Measurements from ENCODE around the gene HMGN1. TPM values are rescaled to one million over a fixed set of nuclear protein-coding genes. Genes with fewer than 3 reads are reported as not detected.

The HMGN1 gene
- total and polyA plus RNA-seq, 9 donors, result 70.2 to 209 (median 145) TPM

GRCh38 chr21:39318091-39318959 lies 30.6 kb downstream of the HMGN1 start:
- WGBS, 3 donors, result 77 to 83% (median 82%) methylated on average over 8 of the region's 8 CpGs
- H3K9me3 ChIP-seq, result no peaks in the 10 kb centered on the region
- DNase-seq, result no peak
- no peak overlapping the region for H3K4me3 ChIP-seq
- intact Hi-C loops (cut with DNase I), result loop anchor here in 2 of 4 donors (10.0 kb wide), 2 partner anchors 76 to 134 kb away; partner anchors contain the start of gene PSMG1 (in 1 of the 2)
- H3K4me1 ChIP-seq (ENCODE audit: insufficient read depth), result no peaks in the 10 kb centered on the region
- H3K27me3 ChIP-seq, result no peaks in the 10 kb centered on the region
- TF ChIP-seq EP300 (IDR thresholded peaks at IDR 0.05), result no peak
- H3K27ac ChIP-seq, result no peak overlapping the region
- no peaks in the 10 kb centered on the region for H3K36me3 ChIP-seq

- TF ChIP-seq EP300 (IDR thresholded peaks at IDR 0.05) (no peak), CTCF (IDR thresholded peaks at IDR 0.05) (no peak), POLR2A (IDR thresholded peaks at IDR 0.05) (no peak)
- no peak for DNase-seq
- no peak overlapping the region for H3K4me3 ChIP-seq
- no peak overlapping the region for H3K27ac ChIP-seq
- H3K9me3 ChIP-seq, result no peaks in the 10 kb centered on the region
- H3K4me1 ChIP-seq (ENCODE audit: insufficient read depth), result no peaks in the 10 kb centered on the region
- no peaks in the 10 kb centered on the region for H3K36me3 ChIP-seq
- intact Hi-C loops (cut with DNase I), result loop anchor here in 2 of 4 donors (10.0 kb wide), 2 partner anchors 77 to 133 kb away; partner anchors contain the start of gene PSMG1 (in 1 of the 2)
- WGBS, 3 donors, result 74 to 79% (median 76%) methylated on average over 11 of the region's 11 CpGs
- H3K27me3 ChIP-seq, result no peaks in the 10 kb centered on the region
Observed at GRCh38 chr21:39317134-39318090, 31.5 kb downstream of the HMGN1 start.

GRCh38 chr21:39316729-39317128 lies 32.2 kb downstream of the HMGN1 start:
- H3K27me3 ChIP-seq, result no peaks in the 10 kb centered on the region
- intact Hi-C loops (cut with DNase I), result loop anchor here in 2 of 4 donors (10.0 kb wide), 2 partner anchors 78 to 132 kb away; partner anchors contain the start of gene PSMG1 (in 1 of the 2)
- no peaks in the 10 kb centered on the region for H3K9me3 ChIP-seq
- no peaks in the 10 kb centered on the region for H3K4me1 ChIP-seq (ENCODE audit: insufficient read depth)
- H3K27ac ChIP-seq, result no peak overlapping the region
- no peak for DNase-seq
- WGBS, 3 donors, result 87 to 93% (median 91%) methylated on average over 6 of the region's 6 CpGs
- TF ChIP-seq CTCF (IDR thresholded peaks at IDR 0.05), result no peak
- TF ChIP-seq EP300 (IDR thresholded peaks at IDR 0.05), result no peak
- TF ChIP-seq POLR2A (IDR thresholded peaks at IDR 0.05), result no peak
- H3K36me3 ChIP-seq, result no peaks in the 10 kb centered on the region
- no peak overlapping the region for H3K4me3 ChIP-seq

- no peaks in the 10 kb centered on the region for H3K9me3 ChIP-seq
- no peak overlapping the region for H3K4me3 ChIP-seq
- H3K27me3 ChIP-seq, result no peaks in the 10 kb centered on the region
- no peak for DNase-seq
- no peak overlapping the region for H3K27ac ChIP-seq
- no peaks in the 10 kb centered on the region for H3K36me3 ChIP-seq
- peaks cover 3% of the 10 kb centered on the region for H3K4me1 ChIP-seq (ENCODE audit: insufficient read depth)
- WGBS, 3 donors, result 80 to 83% (median 82%) methylated on average over 9 of the region's 9 CpGs
- intact Hi-C loops (cut with DNase I), result loop anchor here in 2 of 4 donors (10.0 kb wide), 2 partner anchors 79 to 131 kb away; partner anchors contain the start of gene PSMG1 (in 1 of the 2)
- TF ChIP-seq CTCF (IDR thresholded peaks at IDR 0.05), result no peak
- no peak for TF ChIP-seq POLR2A (IDR thresholded peaks at IDR 0.05)
- no peak for TF ChIP-seq EP300 (IDR thresholded peaks at IDR 0.05)
Observed at GRCh38 chr21:39315603-39316445, 33.1 kb downstream of the HMGN1 start.

Measured in ovary (tissue), 9 donors.